Neuron (in vitro differentiated cells): ENCODE measurements around the gene LDHD.
"Not testable (repeated sequence)": the region's sequence is repeated elsewhere in the genome, so short reads cannot be mapped to it uniquely, and the experiment has no call there.

Experiments
- H2AFZ ChIP-seq: one replicate; pipeline ENCODE4 v1.6.1; 2013; ENCODE audit warnings: low read depth, mild to moderate bottlenecking, inconsistent platforms, low read length, moderate library complexity
- H3K27me3 ChIP-seq: one replicate; pipeline ENCODE4 v1.6.1; 2013; ENCODE audit warnings: low read length; ENCODE audit not compliant: insufficient read depth
- H3K36me3 ChIP-seq: one replicate; pipeline ENCODE4 v1.6.1; 2013; ENCODE audit warnings: low read length; ENCODE audit not compliant: insufficient read depth
- H3K4me1 ChIP-seq: one replicate; pipeline ENCODE4 v1.6.1; 2013; ENCODE audit warnings: low read length; ENCODE audit not compliant: insufficient read depth
- H3K4me3 ChIP-seq: 2 replicates; pipeline ENCODE4 v1.5.1; 2013; ENCODE audit warnings: mild to moderate bottlenecking, low read length, moderate library complexity
- H3K9me3 ChIP-seq: one replicate; pipeline ENCODE4 v1.6.1; 2013; ENCODE audit warnings: low read length

The LDHD gene

GRCh38 chr16:75101635-75102034, 14.9 kb downstream of the LDHD start:
- H3K4me3 ChIP-seq = no peak overlapping the region
- no peaks in the 10 kb centered on the region for H3K27me3 ChIP-seq
- no peaks in the 10 kb centered on the region for H3K4me1 ChIP-seq
- H2AFZ ChIP-seq = no peak overlapping the region
- H3K36me3 ChIP-seq = peaks cover 14% of the 10 kb centered on the region
- no peaks in the 10 kb centered on the region for H3K9me3 ChIP-seq

- Histone ChIP-seq H3K27me3 (no peaks in the 10 kb centered on the region), H2AFZ (no peak overlapping the region), H3K9me3 (no peaks in the 10 kb centered on the region), H3K36me3 (peaks cover 8% of the 10 kb centered on the region), H3K4me1 (peaks cover 5% of the 10 kb centered on the region), H3K4me3 (no peak overlapping the region)
Measured at GRCh38 chr16:75100603-75100990, 16.0 kb downstream of the LDHD start.

GRCh38 chr16:75099738-75100602, 16.6 kb downstream of the LDHD start:
- Histone ChIP-seq H3K4me3 (no peak overlapping the region), H2AFZ (no peak overlapping the region), H3K9me3 (no peaks in the 10 kb centered on the region), H3K27me3 (no peaks in the 10 kb centered on the region), H3K4me1 (peaks cover 11% of the 10 kb centered on the region), H3K36me3 (peaks cover 3% of the 10 kb centered on the region)

- no peaks in the 10 kb centered on the region for H3K27me3 ChIP-seq
- H3K36me3 ChIP-seq = peaks cover 8% of the 10 kb centered on the region
- H2AFZ ChIP-seq = no peak overlapping the region
- H3K4me1 ChIP-seq = peaks cover 15% of the 10 kb centered on the region
- no peaks in the 10 kb centered on the region for H3K9me3 ChIP-seq
- H3K4me3 ChIP-seq = no peak overlapping the region
Measured at GRCh38 chr16:75099075-75099667, 17.4 kb downstream of the LDHD start.

GRCh38 chr16:75097941-75098901, 18.4 kb downstream of the LDHD start:
- Histone ChIP-seq H3K4me1 (peaks cover 15% of the 10 kb centered on the region), H3K36me3 (peaks cover 16% of the 10 kb centered on the region), H3K9me3 (no peaks in the 10 kb centered on the region), H2AFZ (no peak overlapping the region), H3K4me3 (no peak overlapping the region), H3K27me3 (no peaks in the 10 kb centered on the region)

DNA sequence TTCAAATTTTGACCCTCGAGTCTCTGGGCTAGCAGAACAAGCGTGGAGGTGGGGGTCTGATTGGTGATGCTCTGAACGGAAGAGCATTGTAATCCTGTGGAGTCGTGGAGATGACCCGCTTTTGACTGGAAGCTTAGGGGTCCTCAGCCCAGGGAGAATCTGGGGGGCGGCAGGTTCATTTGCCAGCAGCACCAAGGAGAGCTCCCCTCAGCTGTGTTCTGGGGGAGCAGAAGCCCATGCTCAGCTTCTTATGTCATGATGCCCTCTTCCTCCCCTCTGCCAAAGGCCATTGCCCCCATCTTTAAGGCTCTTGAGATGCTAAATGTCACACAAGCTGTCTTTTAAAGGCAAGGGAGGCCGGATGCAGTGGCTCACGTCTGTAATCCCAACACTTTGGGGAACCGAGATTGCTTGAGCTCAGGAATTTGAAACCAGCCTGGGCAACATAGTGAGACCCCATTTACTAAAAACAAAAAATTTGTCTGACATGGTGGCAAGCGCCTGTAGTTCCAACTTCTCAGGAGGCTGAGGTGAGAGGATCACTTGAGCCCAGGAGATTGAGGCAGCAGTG, 19.3 kb downstream of the LDHD start:
- no peak overlapping the region for H2AFZ ChIP-seq
- H3K27me3 ChIP-seq = no peaks in the 10 kb centered on the region
- no peak overlapping the region for H3K4me3 ChIP-seq
- H3K4me1 ChIP-seq = peaks cover 15% of the 10 kb centered on the region
- H3K9me3 ChIP-seq = no peaks in the 10 kb centered on the region
- H3K36me3 ChIP-seq = peaks cover 16% of the 10 kb centered on the region

DNA sequence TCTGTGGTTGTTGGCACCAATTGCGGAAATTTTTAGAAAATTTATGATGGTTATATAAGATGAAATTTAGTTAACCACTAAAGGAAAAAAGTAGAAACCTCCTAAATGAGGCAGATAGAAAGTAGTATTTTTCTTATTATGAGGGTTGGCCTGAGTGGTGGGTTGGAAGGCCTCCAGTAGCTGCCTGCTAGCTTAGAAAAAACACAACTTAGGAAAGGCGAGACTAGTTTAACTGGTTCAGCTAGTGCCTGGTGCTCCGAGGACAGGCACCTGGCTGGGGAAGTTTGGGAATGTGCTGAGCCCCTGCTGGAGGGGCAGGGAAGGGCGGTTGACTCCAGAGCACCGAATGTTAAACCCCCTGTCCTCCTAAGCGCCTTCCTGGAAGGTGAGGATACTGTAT, 19.9 kb downstream of the LDHD start:
- H3K4me1 ChIP-seq = peaks cover 15% of the 10 kb centered on the region

DNA sequence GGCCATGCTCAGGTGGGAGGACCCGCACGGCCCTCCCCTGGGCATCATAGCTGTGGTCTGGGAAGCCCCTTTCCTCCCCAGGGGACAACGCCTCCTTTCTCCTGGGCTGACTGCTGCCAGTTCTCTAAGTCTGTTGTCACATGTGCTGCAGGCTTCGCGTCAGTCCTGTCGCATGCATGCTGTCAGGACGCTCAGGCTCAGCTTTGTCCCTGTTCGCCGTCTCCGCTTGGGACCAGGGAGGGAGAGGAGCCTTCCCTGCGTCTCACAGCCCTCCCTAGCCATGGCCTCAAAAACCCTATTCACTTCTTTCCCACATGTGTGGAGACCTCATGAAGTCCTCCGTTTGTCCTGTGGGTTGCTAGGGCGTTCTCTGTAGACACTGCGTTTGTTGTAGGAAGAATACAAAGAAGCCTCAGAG, 21.4 kb downstream of the LDHD start:
- Histone ChIP-seq H3K4me1 (peaks cover 15% of the 10 kb centered on the region), H3K36me3 (peaks cover 16% of the 10 kb centered on the region), H3K4me3 (no peak overlapping the region), H3K27me3 (no peaks in the 10 kb centered on the region), H2AFZ (no peak overlapping the region), H3K9me3 (no peaks in the 10 kb centered on the region)

More for the DNA sequence above, 19.9 kb downstream of the LDHD start:
- H3K27me3 ChIP-seq = no peaks in the 10 kb centered on the region
- H2AFZ ChIP-seq = no peak overlapping the region
- H3K36me3 ChIP-seq = peaks cover 16% of the 10 kb centered on the region
- H3K4me3 ChIP-seq = no peak overlapping the region
- H3K9me3 ChIP-seq = no peaks in the 10 kb centered on the region

- Histone ChIP-seq H3K36me3 (peaks cover 16% of the 10 kb centered on the region), H2AFZ (no peak overlapping the region), H3K27me3 (no peaks in the 10 kb centered on the region), H3K9me3 (peaks cover 3% of the 10 kb centered on the region), H3K4me3 (no peak overlapping the region), H3K4me1 (peaks cover 15% of the 10 kb centered on the region)
Measured at GRCh38 chr16:75093598-75094540, 22.7 kb downstream of the LDHD start.

GRCh38 chr16:75092777-75093176, 23.8 kb downstream of the LDHD start:
- H3K27me3 ChIP-seq = no peaks in the 10 kb centered on the region
- no peak overlapping the region for H2AFZ ChIP-seq
- H3K4me3 ChIP-seq = no peak overlapping the region
- peaks cover 15% of the 10 kb centered on the region for H3K4me1 ChIP-seq
- H3K36me3 ChIP-seq = peaks cover 16% of the 10 kb centered on the region
- H3K9me3 ChIP-seq = peaks cover 3% of the 10 kb centered on the region

- H3K4me1 ChIP-seq = peaks cover 15% of the 10 kb centered on the region
- not testable (repeated sequence) for H2AFZ ChIP-seq, H3K27me3 ChIP-seq, H3K9me3 ChIP-seq, H3K4me3 ChIP-seq
- peaks cover 16% of the 10 kb centered on the region for H3K36me3 ChIP-seq
Measured at GRCh38 chr16:75091619-75092018, 25.0 kb downstream of the LDHD start.

- not testable (repeated sequence) for H3K4me3 ChIP-seq, H3K9me3 ChIP-seq, H3K27me3 ChIP-seq, H2AFZ ChIP-seq
- H3K36me3 ChIP-seq = peaks cover 16% of the 10 kb centered on the region
- H3K4me1 ChIP-seq = peaks cover 13% of the 10 kb centered on the region
Measured at GRCh38 chr16:75090899-75091298, 25.7 kb downstream of the LDHD start.
